GM19099 (cell line): ENCODE measurements around the gene ZFAND3.

Experiments
- POLR2A ChIP-seq: IDR thresholded peaks from 3 replicates; pipeline ENCODE4 v1.6.1; 2011; ENCODE audit warnings: low read depth; ENCODE audit not compliant: insufficient read length; ENCODE audit errors: extremely low read depth

The ZFAND3 gene

DNA sequence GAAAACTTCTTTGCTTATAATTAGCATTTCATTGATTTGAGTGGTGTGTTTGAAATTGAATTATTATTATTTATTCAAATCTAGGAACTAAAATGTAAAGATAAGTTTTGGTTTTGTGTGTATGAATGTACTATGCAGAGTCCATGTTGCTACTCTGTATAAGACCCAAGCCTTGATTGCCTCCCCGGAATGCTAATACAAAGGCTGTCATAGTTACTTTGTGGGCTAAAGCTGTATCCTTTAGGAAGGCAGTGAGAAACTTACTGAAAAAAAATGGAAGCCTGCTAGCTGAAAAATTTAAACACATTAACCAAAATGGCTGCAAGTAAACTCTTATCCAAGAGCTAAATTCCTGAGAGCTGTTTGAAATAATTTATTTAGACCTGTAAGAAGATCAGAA lies 213.3 kb downstream of the ZFAND3 start:
- TF ChIP-seq POLR2A: no peak

- no peak for TF ChIP-seq POLR2A
Measured at GRCh38 chr6:38033442-38033982, 214.0 kb downstream of the ZFAND3 start.

DNA sequence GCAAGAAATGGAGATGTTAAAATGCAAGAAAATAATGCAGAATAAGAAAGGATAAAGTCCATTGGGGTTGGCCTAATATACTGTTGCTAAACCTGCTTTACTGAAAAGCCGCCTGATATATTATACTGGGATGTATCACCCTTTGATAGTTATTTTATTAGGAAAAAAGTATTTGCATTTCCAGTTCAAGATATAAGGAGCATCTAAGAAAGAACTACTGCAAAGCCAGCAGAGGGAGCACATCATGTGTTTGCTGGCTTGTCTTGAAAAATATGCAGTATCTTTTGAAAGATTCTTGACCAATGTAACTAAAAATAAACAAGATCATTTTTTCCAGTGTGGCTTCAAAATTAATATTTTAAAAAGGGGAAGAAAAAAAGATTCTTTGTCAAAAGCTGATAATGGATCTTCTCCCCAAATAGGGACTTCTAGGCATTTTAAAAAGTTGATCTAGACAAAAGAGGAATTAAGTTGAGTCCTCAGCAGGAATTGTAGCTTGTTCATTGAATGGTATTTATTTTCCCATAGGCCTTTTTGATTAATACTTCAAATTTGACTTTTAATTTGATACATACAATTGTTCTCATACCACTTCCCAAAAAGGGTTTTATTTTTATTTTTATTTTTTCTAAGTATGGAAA lies 214.9 kb downstream of the ZFAND3 start:
- no peak for TF ChIP-seq POLR2A

DNA sequence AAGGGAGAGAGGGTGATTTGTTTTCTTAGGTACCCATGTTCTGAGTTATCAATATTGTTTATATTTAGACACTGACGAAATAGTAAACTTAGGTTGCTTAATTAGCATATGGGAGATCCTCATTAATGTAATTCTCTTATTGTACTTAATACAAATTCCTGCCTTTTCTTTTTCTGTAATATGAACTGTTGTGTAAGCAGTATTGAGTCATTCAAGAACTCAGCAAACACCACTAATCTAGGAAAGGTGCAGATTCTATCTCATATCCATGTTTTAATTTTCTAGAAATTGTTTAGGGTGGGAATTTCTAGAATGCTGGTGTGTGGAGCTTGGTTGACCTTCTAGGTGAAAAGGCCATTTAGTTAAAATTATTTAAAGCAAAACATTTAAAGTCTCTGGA lies 216.0 kb downstream of the ZFAND3 start:
- no peak for TF ChIP-seq POLR2A

DNA sequence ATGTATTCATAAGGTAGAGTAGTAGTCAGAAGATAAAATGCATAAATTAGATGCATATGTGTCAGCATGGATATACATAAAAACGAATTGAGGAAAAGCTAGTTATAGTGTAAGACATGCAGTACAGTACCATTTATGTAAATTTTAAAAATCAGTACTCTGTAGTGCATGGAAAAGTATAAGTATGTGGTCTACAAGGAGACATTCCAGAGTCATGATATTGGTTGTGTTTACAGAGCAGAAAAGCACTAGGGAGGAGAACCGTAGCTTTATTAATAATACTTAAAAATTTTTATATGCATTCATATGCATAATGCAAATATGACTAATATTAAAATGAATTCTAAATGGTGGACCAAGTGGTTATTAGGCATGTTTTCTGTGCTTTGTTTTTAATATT lies 220.0 kb downstream of the ZFAND3 start:
- TF ChIP-seq POLR2A: no peak

- no peak for TF ChIP-seq POLR2A
Measured at GRCh38 chr6:38040254-38040653, 220.7 kb downstream of the ZFAND3 start.

DNA sequence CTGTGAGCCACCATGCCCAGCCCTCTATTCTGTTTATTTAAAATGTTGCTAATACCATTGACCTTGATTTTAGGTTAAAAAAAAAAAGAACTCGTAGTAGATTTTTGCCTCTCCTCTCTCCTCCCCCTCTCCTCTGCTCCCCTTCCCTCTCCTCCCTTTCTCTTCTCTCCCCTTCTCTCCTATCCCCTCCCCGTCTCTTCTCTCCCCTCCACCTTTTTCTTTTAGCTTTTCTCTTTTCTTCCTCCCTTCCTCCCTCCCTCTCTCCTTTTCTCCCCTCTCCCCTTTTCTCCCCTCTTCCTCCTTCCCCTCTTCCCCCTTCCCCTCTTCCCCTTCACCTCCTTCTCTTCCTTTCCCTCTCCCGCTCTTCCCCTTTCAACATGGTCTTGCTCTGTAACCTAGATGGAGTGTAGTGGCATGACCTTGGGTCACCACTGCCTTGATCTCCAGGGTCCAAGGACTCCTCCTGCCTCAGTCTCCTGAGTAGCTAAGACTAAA lies 223.8 kb downstream of the ZFAND3 start:
- no peak for TF ChIP-seq POLR2A

GRCh38 chr6:38045701-38046305 lies 226.3 kb downstream of the ZFAND3 start:
- no peak for TF ChIP-seq POLR2A

DNA sequence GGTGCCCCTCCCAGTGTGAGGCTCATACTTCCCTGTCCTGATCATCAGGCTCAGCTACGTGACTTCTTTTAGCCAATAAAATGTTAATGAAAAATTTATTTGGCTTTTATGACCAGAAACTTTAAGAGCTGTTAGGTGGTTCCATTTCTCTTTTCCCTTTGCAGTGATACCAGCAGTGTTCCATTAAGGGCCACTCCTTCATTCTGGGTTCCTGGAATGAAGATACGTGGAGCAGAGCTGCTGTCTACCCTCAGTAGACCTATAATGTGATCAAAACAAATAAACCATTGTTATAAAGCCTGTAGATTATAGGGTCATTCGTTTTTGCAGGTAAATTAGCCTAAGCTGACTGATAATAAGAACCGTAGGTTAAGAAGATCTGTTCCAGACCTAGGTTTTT lies 228.0 kb downstream of the ZFAND3 start:
- no peak for TF ChIP-seq POLR2A

GRCh38 chr6:38051819-38052434 lies 232.4 kb downstream of the ZFAND3 start:
- TF ChIP-seq POLR2A: no peak

DNA sequence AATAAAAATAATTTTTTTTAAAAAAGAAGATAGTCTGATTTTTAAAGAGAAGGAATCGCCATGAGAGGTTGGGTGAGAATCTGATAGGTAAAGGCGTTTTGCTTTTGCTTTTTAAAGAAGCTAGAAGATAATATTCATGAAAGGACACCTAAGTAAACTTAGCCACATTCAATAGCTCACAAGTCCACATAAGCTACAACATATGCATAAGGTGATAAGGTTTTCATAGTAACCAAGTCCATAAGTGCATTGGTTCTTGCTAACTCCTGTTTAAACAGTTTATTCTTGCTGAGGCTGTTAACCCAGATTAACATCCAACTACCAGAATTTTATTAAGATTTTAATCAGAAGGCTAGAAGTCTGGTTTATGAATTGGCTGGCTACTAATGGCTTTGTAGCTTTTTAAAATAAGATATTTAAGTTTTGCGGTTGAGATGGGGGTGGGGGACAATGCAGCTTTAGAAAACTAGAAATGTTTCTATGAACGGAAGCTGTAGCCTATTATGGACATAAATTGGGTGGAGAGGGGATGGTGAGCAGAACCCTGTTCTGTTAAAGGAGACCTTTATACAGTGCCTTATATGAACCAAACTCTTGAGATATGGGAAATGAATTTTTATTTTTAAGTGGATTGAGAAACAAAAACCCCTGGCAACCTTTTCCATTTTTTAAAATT lies 235.1 kb downstream of the ZFAND3 start:
- TF ChIP-seq POLR2A: no peak

GRCh38 chr6:38055203-38055589 lies 235.7 kb downstream of the ZFAND3 start:
- TF ChIP-seq POLR2A: no peak

DNA sequence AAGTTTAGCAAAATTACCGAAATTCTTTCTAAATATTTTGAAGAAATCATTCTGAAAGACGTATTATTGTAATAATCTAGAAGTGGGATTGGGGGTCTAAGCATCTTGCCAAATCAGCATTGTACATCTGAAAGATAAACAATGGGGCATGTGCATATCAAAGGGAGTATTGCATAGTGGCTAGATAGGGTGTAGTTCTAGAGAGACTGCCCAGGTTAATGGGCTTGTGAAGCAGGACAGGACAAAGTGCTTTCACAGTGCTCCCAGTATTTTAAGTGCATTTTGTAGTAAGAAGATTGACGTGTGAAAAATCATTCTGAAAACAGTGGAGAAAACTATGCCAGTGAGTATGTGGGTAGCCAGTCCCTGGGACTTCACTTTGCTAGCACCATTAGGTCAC lies 236.8 kb downstream of the ZFAND3 start:
- no peak for TF ChIP-seq POLR2A

GRCh38 chr6:38057994-38058393 lies 238.5 kb downstream of the ZFAND3 start:
- no peak for TF ChIP-seq POLR2A

DNA sequence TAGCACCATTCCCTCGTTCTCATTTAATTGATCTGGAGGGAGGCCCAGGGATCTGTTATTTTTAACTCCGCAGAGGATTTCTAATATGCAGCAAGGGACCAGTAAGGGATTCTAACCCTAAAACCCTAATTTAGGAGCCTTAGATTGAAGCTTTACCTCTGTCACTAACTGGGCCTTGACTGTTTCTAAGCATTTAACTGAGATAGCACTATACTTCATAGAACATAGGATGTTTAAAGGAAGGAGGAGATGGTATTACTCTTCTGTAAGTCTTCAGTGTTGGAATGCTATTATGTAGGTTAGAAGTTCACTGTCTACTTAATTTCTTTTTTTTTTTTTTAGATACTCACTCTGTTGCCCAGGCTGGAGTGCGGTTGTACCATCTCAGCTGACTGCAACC lies 242.5 kb downstream of the ZFAND3 start:
- TF ChIP-seq POLR2A: no peak
